OCI-LY3 (cell line): ENCODE measurements around the gene CCDC27.

Experiments
- CTCF ChIP-seq: fragments of 200-600, 300-600 bp; sonication (generic); IDR thresholded peaks from 2 replicates; pipeline ENCODE4 v1.5.1; 2014; ENCODE audit warnings: antibody characterized with exemption, low read length, low read depth
- EZH2phosphoT487 ChIP-seq: fragments of 200-600 bp; shearing (Covaris generic); IDR thresholded peaks from 2 replicates; pipeline ENCODE4 v1.6.1; 2018; ENCODE audit warnings: antibody characterized with exemption, mixed run types, low read depth

GRCh38 chr1:3785456-3786157 lies 33.4 kb downstream of the CCDC27 start:
- peak; percentile 50 for TF ChIP-seq CTCF
- TF ChIP-seq EZH2phosphoT487: no peak
